Measurements from ENCODE around the gene EPHX1.

GRCh38 chr1:225819346-225820192 is 9.6 kb downstream of the EPHX1 start:
- no peak for TF ChIP-seq POLR2A (IDR thresholded peaks at IDR 0.05)
- no peak for TF ChIP-seq CTCF (IDR thresholded peaks at IDR 0.05)
- no peak for TF ChIP-seq EP300 (IDR thresholded peaks at IDR 0.05; ENCODE audit: low read depth)

Measured in transverse colon (tissue), 3 donors.